Measurements from ENCODE around the gene GRID1.

GRID1 gene

GRCh38 chr10:86399879-86400704 lies 33.5 kb upstream of the GRID1 start:
- TF ChIP-seq CTCF (IDR thresholded peaks at IDR 0.05) = peak; percentile 96
- TF ChIP-seq ZFX (IDR thresholded peaks at IDR 0.05; ENCODE audit: borderline replicate concordance) = no peak
- peak overlapping the region; percentile 94 for H3K27ac ChIP-seq

GRCh38 chr10:86399514-86399878 lies 32.9 kb upstream of the GRID1 start:
- no peak for TF ChIP-seq ZFX (IDR thresholded peaks at IDR 0.05; ENCODE audit: borderline replicate concordance)

GRCh38 chr10:86397120-86397519 lies 30.5 kb upstream of the GRID1 start:
- TF ChIP-seq ZFX (IDR thresholded peaks at IDR 0.05; ENCODE audit: borderline replicate concordance) (no peak), CTCF (IDR thresholded peaks at IDR 0.05) (no peak)
- H3K27ac ChIP-seq = no peak overlapping the region

More at GRCh38 chr10:86399514-86399878, 32.9 kb upstream of the GRID1 start:
- H3K27ac ChIP-seq = peak overlapping the region; percentile 94

- H3K27ac ChIP-seq = no peak overlapping the region
- no peak for TF ChIP-seq CTCF (IDR thresholded peaks at IDR 0.05)
- no peak for TF ChIP-seq ZFX (IDR thresholded peaks at IDR 0.05; ENCODE audit: borderline replicate concordance)
These were observed 27.4 kb upstream of the GRID1 start for GRCh38 chr10:86393862-86394455.

- no peak overlapping the region for H3K27ac ChIP-seq
- TF ChIP-seq CTCF (IDR thresholded peaks at IDR 0.05) (no peak), ZFX (IDR thresholded peaks at IDR 0.05; ENCODE audit: borderline replicate concordance) (no peak)
These were observed 26.8 kb upstream of the GRID1 start for GRCh38 chr10:86393362-86393761.

- H3K27ac ChIP-seq = no peak overlapping the region
- no peak for TF ChIP-seq CTCF (IDR thresholded peaks at IDR 0.05)
- TF ChIP-seq ZFX (IDR thresholded peaks at IDR 0.05; ENCODE audit: borderline replicate concordance) = no peak
These were observed 26.1 kb upstream of the GRID1 start for GRCh38 chr10:86392723-86393094.

GRCh38 chr10:86391986-86392722 lies 25.6 kb upstream of the GRID1 start:
- TF ChIP-seq CTCF (IDR thresholded peaks at IDR 0.05) (no peak), ZFX (IDR thresholded peaks at IDR 0.05; ENCODE audit: borderline replicate concordance) (no peak)
- no peak overlapping the region for H3K27ac ChIP-seq

Data from 22Rv1 (cell line).